CD4-positive, alpha-beta T cell treated with Interleukin-21 for 1 hour (primary cell): ENCODE measurements around the gene TSGA10.
"Not testable (repeated sequence)": the region's sequence is repeated elsewhere in the genome, so short reads cannot be mapped to it uniquely, and the experiment has no call there.

ENCODE experiments used
- DNase-seq: peaks from one replicate; pipeline ENCODE4 v3.0.0-alpha.2; 2020

Gene TSGA10

DNA sequence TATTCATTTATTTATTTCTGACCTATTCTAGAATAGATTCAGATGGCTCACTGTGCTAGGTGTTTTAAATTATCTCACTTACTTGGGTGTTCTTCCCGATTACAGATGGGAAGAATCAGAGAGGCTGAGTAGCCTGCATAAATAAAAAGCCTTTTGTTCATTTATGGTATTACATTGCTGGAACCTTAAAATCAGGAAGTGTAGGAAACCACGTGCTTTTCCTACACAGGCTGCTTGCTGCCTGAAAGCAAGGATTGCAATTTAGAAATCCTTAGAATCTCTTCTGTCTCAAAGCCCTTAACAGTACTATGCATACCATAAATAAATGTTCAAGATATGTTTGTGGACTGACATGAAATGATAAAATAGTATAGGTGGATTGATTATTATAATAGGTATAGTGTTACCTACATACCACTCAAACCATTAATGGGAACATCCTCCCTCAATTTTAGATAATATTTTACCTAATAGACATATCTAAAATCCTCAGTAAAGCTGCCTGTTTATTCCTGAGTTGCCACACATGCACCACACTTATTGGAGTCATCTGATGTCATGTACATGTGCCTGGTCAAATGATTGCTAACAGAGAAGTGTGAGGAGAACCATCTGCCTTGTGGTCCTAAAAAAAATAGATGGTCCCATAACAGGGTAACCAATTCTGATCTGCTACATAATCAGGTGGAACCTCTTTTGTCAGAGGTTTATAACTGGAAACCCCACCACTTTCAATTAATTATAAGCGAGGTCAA lies 86.7 kb downstream of the TSGA10 start:
- no peak for DNase-seq

DNA sequence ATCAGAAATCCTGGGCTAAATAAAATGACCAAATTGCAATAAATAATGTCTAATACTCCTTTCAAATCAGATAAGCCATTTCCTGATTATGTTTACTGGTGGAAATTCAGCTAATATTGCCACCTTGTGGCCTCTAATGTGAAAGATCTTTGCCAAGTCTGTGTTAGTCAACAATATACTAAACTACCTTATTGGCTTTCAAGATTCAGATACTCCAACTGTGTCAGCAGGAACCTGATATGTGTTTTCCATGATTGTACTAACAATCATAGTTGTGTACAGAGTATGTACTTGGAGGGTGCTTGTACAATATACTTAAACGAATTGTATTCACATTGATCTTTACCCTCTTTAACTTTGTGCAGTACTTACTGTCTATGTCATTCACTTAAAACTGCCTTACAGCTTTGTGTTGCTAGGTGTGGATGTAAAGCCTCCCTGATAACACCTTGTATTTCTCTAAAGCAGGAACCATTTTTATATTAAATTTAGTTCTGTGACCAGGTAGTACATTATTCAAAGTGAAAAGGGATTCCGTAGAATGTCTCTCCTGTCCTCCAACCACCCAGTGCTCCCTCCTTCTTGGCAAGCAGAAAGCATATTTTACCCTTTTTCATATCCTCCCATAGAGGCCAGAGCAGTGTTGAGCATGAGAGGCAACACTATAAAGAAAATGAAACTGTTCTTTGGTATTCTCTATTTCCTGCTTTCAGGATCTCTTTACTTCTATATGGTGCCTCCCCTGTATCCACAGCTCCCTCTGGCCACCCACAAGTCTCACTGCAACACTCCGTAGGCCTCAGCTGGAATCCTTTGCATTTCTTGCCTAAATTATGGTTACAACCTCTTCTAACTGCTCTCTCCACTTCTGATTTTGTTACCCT lies 88.4 kb downstream of the TSGA10 start:
- DNase-seq: peak; percentile 59

DNA sequence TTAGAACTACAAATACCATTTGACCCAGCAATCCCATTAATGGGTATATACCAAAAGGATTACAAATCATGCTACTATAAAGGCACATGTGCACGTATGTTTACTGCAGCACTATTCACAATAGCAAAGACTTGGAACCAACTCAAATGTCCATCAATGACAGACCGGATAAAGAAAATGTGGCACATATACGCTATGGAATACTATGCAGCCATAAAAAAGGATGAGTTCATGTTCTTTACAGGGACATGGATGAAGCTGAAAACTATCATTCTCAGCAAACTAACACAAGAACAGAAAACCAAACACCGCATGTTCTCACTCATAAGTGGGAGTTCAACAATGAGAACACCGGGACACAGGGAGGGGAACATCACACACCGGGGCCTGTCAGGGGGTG lies 105.6 kb downstream of the TSGA10 start:
- DNase-seq: not testable (repeated sequence)

DNA sequence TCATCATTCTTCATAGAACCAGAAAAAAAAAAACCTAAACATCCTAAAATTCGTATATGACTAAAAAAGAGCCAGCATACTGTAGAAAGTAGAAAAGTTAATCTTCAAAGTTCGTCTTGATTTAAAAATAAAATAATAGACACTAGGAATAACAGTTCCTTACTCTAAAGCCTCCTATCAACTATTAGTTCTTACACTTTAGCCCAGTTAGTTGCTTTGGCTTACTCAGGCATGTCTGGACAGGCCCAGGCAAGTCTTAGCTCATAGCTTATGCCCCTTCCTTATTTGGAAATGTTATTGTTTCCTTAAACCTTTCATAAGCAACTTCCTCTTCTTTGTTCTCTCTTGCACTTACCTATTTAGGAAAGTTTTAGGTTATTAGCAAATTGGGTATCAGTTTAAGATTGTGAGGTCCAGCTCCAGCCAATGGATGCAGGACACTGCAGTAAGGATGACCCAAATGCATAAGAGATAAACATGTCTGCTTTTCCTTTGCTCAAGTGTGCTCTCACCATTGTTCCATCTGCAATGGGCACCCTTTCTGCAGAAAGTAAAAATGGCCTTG lies 113.9 kb downstream of the TSGA10 start:
- DNase-seq: not testable (repeated sequence)

DNA sequence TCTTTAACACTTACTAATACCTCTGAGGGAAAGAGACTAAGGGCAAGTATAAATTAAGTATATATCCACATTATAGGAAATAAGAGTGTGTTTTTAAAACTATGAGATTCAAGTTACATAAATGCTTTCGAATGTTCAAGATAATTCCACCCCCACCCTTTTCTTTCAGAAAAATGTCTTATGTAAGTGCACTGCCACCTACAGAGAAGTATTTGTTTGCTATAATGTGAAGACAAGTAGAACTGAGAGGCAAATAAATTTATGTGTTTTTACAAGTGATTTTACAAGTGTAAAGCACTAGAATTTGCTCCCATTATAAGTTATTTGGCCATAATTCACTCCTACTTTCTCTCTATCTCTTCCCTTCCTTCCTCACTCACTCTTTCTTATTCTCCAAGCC lies 118.8 kb downstream of the TSGA10 start:
- no peak for DNase-seq

DNA sequence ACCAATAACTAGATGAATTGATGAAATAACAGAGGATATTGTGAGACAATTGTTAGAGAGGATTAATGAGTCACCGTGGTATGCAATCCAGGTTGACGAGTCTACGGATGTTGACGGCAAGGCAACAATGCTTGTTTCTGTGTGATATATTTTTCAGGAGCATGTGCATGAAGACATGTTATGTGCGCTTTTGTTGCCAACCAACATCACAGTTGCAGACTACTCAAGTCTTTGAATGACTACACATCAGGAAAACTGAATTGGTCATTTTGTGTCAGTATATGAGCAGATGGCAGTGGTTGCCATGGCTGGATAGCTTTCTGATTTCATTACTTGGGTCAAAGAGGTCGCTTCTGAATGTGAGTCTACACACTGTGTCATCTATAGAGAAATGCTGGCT lies 122.0 kb downstream of the TSGA10 start:
- DNase-seq: no peak

DNA sequence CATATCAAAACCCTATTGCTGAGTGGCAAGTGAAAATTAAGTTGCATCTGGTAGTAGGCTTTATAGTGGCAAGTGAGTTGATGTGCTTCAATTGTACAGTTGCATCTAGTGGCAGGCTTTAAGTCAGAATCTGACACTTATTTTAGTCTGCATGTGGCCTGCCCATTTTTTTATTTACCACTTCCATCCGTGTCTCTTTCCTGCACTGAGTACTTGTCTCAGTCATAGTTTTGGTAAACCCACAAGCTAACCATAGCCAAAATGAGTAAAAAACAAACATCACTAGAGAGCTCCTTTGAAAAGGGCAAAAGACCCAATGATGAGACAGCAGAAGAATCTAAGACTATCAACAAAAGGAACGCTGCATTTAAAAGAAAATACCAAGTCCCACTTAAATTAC lies 122.7 kb downstream of the TSGA10 start:
- no peak for DNase-seq

DNA sequence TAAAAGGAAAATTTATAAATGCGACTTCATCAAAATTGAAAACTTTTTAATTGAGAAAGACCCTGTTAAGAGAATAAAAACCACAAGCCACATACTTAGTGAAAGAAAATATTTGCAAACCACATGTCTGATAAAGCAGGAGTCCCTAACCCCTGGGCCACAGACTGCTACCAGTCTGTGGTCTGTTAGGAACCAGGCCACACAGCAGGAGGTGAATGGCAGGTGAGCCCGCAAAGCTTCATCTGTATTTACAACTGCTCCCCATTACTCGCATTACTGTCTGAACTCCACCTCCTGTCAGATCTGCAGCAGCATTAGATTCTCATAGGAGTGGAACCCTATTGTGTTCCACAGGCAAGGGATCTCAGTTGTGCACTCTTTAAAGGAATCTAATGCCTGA lies 123.3 kb downstream of the TSGA10 start:
- DNase-seq: no peak

DNA sequence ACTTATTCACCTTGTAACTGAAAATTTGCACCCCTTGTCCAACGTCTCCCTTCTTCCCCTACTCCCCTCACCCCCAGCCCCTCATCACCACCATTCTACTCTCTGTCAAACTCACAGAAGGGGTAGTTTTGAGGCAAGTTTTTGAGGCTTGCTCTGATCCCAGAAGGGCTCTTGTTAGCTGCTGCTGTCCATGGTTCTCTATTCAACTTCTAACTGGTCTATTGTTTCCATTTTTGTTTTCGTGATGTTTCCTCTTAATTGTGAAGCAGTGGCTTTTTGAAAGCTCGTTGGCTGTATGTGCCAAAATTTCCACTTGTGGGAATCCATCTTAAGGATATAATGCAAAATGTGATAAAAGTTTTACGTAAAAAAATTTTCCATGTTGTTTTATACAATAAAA lies 126.2 kb downstream of the TSGA10 start:
- DNase-seq: no peak

DNA sequence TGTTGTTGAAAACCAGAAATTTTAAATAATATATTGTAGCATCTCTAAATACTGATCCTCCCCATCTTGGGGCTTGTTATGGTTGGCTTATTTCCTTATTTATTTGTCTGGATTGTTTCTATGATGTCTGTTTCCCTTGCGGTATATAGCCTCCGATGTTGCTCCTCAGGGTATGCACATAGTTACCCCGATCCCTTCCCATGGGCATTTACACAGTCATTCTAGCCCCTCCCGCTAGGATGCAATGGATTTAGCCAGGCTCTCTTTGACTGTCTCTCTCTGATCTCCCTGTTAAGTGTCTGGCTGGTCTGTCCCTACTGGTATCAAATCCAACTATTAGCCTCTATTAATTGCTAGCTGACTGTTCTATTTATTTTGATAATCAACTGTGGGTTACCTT lies 126.9 kb downstream of the TSGA10 start:
- no peak for DNase-seq

DNA sequence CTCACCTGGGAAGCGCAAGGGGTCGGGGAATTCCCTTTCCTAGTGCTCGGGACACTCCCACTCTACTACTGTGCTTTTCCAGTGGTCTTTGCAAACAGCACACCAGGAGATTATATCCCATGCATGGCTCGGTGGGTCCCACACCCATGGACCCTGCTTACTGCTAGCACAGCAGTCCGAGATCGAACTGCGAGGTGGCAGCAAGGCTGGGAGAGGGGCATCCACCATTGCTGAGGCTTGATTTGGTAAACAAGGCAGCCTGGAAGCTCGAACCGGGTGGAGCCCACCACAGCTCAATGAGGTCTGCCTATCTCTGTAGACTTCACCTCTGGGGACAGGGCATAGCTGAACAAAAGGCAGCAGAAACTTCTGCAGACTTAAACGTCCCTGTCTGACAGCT lies 154.0 kb downstream of the TSGA10 start:
- no peak for DNase-seq

DNA sequence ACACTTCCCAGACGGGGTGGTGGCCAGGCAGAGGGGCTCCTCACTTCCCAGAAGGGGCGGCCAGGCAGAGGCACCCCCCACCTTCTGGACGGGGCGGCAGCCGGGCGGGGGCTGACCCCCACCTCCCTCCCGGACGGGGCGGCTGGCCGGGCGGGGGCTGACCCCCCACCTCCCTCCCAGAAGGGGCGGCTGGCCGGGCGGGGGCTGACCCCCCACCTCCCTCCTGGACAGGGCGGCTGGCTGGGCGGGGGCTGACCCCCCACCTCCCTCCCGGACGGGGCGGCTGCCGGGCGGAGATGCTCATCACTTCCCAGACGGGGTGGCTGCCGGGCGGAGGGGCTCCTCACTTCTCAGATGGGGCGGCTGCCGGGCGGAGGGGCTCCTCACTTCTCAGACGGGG lies 166.0 kb downstream of the TSGA10 start:
- not testable (repeated sequence) for DNase-seq

DNA sequence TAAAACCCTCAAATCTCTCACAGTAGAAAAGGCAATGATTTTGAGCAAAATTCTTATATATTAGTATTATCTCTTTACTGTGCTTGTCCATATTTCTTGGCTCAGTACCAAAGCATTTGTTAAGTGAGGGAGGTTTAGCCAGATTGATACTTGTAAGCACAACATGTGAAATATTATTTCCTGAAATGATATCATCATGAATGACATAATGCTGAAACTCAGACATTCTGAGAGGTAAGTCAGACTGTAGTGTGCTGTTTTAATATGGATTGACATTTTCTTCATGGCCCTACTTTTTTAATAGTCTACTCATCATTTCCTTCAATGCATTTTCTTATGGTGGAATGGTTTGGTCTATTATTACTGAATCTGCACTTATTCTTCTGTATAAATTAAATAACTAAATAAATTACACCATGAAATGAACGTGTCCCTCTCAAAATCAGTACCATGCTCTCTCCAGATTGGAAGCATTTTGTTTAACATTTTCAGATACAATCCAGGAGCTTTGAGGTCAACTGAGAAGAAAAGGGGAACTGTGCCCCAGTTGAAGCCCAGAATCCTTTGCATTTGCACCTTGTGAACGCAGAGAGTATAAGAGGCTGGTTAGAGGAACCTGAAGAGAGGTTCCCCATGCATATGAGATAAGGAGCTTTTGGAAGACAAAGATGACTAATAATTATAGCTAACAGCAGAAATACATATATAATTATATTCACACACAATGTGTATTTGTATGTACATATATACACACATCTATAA lies 168.7 kb downstream of the TSGA10 start:
- DNase-seq: no peak

DNA sequence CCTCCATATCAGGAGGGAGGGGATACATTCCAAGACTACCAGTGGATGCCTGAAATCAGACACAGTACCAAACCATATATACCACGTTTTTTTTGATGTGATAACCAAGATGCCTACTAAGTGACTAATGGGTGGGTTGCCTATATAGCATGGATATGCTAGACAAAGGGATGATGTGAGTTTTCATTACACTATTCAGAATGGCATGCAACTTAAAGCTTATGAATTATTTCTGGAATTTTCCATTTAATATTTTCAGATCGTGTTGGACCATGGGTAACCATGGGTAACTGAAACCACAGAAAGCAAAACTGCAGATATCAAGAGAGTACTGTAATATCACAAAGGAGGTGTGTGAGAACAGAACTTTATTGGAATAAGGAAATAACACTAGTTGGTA lies 179.1 kb downstream of the TSGA10 start:
- no peak for DNase-seq

DNA sequence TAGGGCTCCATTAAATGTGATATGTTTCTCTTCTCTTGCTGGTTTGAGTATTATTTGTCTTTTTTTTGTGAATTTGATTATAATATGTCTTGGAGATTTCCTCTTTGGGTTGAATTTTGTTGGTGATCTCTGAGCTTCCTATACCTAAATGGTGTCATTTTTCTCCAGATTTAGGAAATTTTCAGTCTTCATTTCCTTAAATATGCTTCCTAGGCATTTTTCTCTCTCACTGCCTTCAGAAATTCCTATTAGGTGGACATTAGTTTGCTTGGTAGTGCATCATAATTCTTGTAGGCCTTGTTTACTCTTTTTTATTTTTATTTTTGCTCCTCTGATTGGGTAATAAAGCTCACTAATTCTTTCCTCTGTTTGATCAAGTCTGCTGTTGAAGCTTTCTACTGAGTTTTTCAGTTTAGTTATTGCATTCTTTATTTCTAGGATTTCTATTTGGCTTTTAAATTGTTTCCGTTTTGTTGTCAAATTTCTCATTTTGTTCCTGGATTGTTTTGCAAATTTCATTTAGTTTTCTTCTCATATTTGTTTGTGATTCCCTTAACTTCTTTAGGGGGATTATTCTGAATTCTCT lies 182.1 kb downstream of the TSGA10 start:
- no peak for DNase-seq

DNA sequence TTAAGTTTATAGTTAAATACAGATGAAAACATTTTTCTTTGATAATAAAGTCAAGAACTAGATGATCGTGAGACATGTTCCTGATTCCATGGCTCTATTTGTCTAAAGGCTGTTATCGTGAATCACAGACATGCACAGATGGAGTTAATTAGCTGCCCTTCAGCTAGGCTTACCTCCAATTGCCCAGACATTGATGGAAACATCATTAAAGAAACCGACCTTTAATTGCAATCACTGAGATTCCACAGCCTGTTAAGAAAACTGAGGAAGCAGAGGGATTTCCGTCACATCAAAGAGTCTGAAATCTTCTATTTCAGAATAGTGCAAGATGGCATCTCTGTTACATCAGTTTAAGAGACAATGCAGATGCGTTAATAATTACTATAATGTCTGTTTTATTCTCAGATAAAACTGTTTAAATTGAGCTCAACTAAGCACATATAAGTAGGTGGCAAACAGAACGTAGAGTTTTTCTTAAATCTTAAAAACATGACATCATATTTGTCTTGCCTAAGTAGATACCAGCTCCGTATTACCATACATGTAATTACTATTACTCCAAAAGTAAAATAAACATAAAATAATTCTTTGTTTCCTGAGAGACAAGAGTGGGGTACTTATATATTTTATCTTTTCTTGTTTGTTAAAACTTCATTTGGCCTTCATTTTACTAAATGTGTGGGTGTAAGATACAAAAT lies 194.8 kb downstream of the TSGA10 start:
- no peak for DNase-seq

DNA sequence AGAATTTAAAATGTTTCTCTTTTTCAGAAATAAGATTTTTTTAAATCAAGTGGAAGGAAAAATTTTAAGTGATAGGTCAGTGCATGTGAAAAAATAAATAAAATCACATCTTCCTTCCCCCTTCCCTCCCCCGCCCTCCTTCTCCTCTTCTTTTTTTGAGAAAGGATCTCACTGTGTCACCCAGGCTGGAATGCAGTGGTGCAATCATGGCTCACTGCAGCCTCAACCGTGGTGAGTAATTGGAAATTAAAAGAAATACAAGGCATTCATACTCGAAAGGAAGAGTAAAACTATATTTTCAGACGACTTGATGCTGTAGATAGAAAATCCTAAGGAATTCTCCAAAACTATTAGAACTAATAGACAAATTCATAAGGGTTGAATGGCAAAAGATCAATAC lies 201.8 kb downstream of the TSGA10 start:
- DNase-seq: no peak

DNA sequence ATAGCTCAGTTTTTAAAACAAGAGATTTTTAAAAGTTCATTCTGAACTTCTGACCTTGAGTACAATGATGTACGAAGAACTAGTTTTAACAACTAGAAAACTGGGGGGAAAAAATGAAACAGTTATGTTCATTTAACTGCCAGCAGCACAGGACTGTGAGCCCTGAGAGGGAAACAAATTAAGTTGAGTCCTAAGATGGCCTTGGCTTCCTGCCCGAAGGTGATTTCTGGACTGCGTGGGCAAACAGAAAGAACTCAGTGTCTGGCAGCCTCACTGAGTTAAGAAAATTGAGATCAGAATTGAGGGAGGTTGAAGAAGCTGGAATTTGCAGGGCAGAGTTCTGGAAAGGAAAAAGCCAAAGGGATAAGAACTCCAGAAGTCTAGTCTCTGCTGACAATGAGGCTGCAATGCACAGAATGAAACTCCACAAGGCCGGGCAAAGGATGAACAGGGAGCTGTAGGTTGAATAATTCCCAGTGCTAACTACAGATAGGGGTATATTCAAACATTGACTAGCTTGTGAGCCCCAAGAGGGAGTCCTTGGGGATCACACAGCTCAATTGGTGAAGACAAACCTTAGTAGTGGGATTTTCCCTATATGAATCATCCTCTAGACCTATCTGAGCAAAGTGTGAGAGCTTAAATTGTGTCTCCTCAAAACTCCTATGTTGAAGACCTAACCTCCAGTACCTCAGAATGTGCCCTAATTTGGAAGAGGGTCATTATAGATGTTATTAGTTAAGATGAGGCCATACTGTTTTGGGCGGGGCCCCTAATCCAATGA lies 205.6 kb downstream of the TSGA10 start:
- no peak for DNase-seq

DNA sequence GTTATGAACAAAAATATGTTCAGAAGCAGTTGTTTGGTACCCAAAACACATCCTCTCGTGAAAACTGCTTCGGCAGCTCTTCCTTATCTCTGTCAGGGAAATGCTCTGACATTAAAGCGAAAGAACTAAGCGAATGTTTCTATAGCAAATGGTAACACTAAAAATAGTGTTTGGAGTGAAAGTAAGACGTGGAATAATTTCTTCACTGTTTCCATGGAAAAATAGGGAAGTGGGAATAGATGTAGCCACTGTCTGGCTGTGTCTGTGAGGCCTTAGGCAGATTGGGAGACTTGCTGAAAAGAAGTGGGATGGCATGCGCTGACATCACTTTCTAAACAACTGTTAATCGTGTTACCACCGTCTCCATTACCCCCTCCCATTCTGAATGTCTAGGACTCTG lies 207.2 kb downstream of the TSGA10 start:
- no peak for DNase-seq
